DOHH2 (cell line): ENCODE results near the gene ARIH2.

Source experiments
- EZH2phosphoT487 ChIP-seq: fragments of 200-600 bp; sonication (generic); IDR thresholded peaks from 2 replicates; pipeline ENCODE4 v1.6.1; 2017; ENCODE audit warnings: borderline replicate concordance, mild to moderate bottlenecking, antibody characterized with exemption, low read length, moderate library complexity, mixed read lengths
- TF ChIP-seq, protein P1 (sequence below): fragments of 200-600 bp; sonication (generic); IDR thresholded peaks from one replicate; pipeline ENCODE4 v1.5.1; 2014; ENCODE audit warnings: antibody characterized with exemption, mild to moderate bottlenecking, low read depth, low read length; ENCODE audit not compliant: poor library complexity, severe bottlenecking

DNA sequence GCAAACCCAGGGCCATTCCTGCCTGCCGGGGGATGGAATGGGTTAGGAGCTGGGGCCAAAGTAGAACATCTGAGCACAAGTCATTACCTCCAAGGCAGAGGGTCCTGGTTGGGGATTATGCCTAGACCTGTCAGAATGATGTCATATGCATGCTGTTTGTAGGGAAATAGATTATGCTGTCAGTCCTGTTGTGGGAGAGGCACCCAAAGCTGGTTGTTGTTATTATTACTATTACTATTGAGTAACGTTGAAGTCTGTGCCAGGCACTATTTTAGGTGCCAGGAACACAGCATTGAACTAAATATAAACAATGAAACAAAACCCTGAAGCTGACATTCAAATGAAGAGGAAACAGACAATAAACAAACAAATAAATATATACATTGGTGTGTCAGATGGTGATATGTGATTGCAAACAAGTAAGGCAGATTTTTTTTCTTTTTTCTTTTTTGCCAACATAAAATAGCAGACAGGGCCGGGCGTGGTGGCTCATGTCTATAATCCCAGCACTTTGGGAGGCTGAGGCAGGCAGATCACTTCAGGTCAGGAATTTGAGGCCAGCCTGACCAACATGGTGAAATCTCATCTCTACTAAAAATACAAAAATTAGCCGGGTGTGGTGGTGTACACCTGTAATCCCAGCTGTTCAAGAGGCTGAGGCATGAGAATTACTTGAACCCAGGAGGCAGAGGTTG lies 73.4 kb downstream of the ARIH2 start:
- TF ChIP-seq, protein P1, sequence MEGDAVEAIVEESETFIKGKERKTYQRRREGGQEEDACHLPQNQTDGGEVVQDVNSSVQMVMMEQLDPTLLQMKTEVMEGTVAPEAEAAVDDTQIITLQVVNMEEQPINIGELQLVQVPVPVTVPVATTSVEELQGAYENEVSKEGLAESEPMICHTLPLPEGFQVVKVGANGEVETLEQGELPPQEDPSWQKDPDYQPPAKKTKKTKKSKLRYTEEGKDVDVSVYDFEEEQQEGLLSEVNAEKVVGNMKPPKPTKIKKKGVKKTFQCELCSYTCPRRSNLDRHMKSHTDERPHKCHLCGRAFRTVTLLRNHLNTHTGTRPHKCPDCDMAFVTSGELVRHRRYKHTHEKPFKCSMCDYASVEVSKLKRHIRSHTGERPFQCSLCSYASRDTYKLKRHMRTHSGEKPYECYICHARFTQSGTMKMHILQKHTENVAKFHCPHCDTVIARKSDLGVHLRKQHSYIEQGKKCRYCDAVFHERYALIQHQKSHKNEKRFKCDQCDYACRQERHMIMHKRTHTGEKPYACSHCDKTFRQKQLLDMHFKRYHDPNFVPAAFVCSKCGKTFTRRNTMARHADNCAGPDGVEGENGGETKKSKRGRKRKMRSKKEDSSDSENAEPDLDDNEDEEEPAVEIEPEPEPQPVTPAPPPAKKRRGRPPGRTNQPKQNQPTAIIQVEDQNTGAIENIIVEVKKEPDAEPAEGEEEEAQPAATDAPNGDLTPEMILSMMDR: no peak
- no peak for TF ChIP-seq EZH2phosphoT487
